HUES6 (cell line): ENCODE data around the gene CHAT.

Experiments used
- H3K27ac ChIP-seq: 2 replicates; pipeline ENCODE4 v1.7.0; 2013; ENCODE audit warnings: low read depth, mild to moderate bottlenecking, low read length, inconsistent platforms
- H3K27me3 ChIP-seq: 2 replicates; pipeline ENCODE4 v1.6.1; 2013; ENCODE audit warnings: low read length; ENCODE audit not compliant: control insufficient read depth, insufficient read depth
- H3K36me3 ChIP-seq: 2 replicates; pipeline ENCODE4 v1.6.1; 2013; ENCODE audit warnings: low read length; ENCODE audit not compliant: control insufficient read depth, insufficient read depth
- H3K4me1 ChIP-seq: 2 replicates; pipeline ENCODE4 v1.6.1; 2013; ENCODE audit warnings: low read length; ENCODE audit not compliant: control insufficient read depth, insufficient read depth
- H3K4me3 ChIP-seq: 2 replicates; pipeline ENCODE4 v1.5.1; 2013; ENCODE audit warnings: low read depth, low read length
- H3K9ac ChIP-seq: one replicate; pipeline ENCODE4 v1.6.1; 2013; ENCODE audit warnings: mild to moderate bottlenecking, low read length
- H3K9me3 ChIP-seq: 2 replicates; pipeline ENCODE4 v1.6.1; 2013; ENCODE audit warnings: low read depth, low read length; ENCODE audit not compliant: control insufficient read depth, insufficient read depth

CHAT gene

DNA sequence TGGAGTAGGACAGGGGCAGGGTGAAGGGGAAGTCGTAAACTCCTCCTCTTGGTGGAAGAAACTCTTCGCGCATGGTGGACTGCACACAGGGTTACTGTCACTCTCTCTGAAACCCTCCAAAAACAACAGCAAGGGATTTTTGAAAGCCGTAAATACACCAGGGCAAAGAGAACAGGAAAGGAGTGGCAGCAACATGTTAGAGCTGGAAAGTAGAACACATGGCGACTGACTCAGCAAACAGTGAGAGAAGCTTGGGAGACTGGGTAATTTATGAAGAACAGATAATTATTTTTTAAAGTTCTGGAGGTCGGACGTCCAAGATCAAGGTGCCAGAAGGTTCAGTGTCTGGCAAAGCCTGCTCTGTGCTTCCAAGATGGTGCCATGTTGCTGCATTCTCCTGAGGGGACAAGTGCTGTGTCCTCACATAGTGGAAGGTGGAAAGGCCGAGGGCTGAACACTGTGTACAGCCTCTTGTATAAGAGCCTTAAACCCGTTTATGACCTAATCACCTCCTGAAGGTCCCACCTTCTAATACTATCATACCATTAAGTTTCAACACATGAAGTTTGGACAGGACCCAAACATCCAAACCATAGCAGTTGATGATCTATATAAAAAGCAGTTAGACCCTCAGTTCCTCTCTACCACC is 43.1 kb downstream of the CHAT start:
- Histone ChIP-seq H3K36me3 (no peaks in the 10 kb centered on the region), H3K9me3 (peaks cover 8% of the 10 kb centered on the region), H3K27ac (no peak overlapping the region), H3K9ac (no peak overlapping the region), H3K4me1 (peaks cover 10% of the 10 kb centered on the region; the same call in 1 of the 2 replicates), H3K27me3 (peaks cover 16% of the 10 kb centered on the region), H3K4me3 (no peak overlapping the region)

DNA sequence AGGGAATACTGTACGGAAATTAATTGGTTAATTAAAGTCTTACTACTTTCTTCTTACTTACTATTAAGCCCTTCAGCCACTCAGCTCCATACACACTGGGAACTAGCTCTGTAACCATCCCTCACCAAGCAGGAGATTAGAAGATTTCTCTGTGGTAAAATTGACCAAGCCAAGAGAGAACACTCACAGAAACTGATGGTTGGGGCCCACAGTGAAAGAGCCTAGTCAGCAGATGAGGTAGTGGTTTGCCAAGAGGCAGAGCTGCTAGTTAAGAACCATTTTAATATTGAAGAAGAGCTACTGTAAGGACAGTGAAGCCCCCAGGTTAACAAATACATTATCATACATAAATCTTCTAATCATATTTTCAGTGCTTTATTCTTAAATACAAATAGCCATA is 43.8 kb downstream of the CHAT start:
- peaks cover 22% of the 10 kb centered on the region for H3K27me3 ChIP-seq
- no peak overlapping the region for H3K9ac ChIP-seq
- H3K27ac ChIP-seq: no peak overlapping the region
- no peaks in the 10 kb centered on the region for H3K36me3 ChIP-seq
- H3K4me3 ChIP-seq: no peak overlapping the region
- H3K4me1 ChIP-seq: peaks cover 10% of the 10 kb centered on the region; the same call in 1 of the 2 replicates
- H3K9me3 ChIP-seq: peaks cover 8% of the 10 kb centered on the region

DNA sequence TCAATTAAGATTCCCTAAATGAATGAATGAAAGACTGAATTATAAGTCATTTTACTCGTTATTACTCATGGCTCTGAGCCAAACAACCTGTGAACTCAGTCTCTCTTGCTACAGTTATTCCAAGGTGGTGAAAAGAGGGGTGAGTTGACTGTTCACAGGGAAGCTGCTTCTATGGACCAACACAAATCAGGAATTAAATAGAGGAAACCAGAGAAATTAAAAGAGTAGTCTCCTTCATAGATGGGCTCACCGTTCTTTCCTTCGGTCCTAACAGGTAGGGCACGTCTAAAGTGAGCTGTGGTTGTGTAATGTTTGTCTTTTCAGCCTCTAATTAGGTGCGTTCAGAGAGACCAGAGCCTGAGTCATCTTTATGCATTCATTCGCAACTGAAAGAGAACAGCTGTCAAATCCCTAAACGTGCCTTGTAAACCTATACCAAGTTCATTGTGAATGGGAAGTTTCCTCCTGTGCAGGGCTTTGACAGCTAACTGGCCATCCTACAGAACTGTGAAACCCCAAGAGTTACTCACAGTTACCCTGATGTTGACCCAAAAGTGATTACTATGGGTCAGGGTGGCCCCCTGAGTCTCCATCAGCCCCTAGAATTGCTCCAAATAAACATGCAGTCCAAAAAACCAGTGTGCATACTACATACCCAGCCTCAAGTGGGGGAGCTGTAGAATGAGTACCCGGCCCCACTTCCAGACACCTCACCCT is 47.5 kb downstream of the CHAT start:
- peaks cover 45% of the 10 kb centered on the region for H3K27me3 ChIP-seq
- H3K4me3 ChIP-seq: no peak overlapping the region
- no peak overlapping the region for H3K27ac ChIP-seq
- H3K36me3 ChIP-seq: no peaks in the 10 kb centered on the region
- H3K9ac ChIP-seq: no peak overlapping the region
- peaks cover 10% of the 10 kb centered on the region; the same call in 1 of the 2 replicates for H3K4me1 ChIP-seq
- H3K9me3 ChIP-seq: peaks cover 8% of the 10 kb centered on the region

DNA sequence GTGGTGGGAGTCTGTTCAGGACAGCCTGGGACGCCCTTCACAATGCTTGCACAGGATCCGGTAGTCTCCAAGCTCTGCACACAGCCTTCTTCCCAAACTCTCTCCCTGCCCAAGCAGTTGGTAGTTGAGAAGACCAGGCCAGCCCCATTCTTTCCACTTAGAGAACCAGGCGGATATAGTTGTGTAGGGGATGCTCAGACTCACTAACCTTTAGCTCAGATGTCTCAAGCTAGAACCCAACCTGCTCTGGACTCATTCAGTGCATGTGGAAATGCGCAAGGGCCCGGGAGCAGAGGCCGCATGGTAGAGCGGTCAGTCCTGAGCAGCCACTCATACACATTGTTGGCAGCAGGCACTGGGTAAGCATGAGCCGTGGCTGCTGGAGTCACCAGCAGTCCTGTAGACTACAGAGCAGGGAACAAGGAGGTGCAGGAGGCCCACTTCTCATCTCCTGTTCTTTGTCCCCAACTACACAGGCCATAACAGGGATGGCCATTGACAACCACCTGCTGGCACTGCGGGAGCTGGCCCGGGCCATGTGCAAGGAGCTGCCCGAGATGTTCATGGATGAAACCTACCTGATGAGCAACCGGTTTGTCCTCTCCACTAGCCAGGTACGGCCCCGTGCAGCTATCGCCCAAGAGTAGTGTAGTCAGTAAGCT is 48.5 kb downstream of the CHAT start:
- no peak overlapping the region for H3K9ac ChIP-seq
- peaks cover 10% of the 10 kb centered on the region; the same call in 1 of the 2 replicates for H3K4me1 ChIP-seq
- H3K9me3 ChIP-seq: peaks cover 8% of the 10 kb centered on the region
- H3K4me3 ChIP-seq: no peak overlapping the region
- no peaks in the 10 kb centered on the region for H3K36me3 ChIP-seq
- H3K27ac ChIP-seq: no peak overlapping the region
- H3K27me3 ChIP-seq: peaks cover 55% of the 10 kb centered on the region

DNA sequence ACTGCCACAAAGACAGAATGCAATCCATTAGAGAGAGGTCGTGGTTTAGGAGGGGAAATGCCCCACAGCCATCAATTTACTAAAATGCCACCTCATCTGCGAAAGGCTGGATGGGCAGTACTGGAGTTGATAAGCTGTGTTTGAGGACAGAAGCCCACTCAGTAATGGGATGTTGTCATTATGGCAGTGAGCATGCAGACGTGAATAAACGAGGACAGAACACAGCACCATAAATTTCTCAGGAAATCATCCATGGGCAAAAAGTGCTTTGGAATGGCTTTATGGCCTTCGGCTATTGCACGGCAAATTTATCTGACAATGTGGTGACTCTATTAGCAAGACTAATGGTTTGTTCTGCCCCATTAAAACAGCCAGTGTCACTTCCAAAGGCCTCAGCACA is 49.8 kb downstream of the CHAT start:
- H3K9me3 ChIP-seq: peaks cover 8% of the 10 kb centered on the region
- H3K36me3 ChIP-seq: no peaks in the 10 kb centered on the region
- H3K27me3 ChIP-seq: peaks cover 62% of the 10 kb centered on the region
- no peak overlapping the region for H3K27ac ChIP-seq
- no peak overlapping the region for H3K9ac ChIP-seq
- H3K4me3 ChIP-seq: no peak overlapping the region
- peaks cover 10% of the 10 kb centered on the region; the same call in 1 of the 2 replicates for H3K4me1 ChIP-seq

DNA sequence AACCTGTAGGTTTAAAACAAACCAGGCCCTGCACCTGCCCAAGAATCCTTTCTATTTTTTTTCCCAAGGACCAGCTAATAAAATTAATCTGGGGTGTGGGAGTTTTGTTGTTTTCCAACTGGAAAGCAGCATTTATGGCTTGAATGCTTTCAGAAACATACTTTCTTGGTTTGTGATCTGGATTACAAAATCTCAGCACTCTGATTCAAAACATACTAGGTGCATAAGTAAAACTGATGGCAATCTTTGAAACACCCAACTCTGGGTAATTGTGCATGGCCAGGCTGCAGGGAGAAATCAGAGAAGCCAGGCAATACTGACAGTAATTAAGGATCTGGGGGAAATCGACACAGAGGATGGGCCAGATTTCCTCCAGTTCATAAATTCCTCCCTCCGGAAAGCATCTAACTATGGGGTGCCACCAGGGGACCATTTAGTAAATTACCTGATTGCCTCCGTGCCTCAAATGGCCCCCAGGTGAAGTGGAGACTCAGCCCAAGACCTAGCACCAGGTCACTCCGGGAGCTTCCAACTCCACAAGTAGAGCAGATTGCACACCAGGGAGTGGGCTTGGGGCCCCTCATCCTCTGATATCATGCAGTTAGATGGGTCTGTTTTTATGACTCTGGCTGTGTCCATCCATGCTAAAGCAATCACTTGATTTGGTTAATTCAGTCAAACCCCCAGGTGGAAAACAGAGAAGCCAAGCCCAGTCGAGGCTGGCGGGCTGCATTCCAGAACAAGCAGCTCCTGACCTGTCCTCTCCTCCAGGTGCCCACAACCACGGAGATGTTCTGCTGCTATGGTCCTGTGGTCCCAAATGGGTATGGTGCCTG is 50.4 kb downstream of the CHAT start:
- no peaks in the 10 kb centered on the region for H3K36me3 ChIP-seq
- peaks cover 69% of the 10 kb centered on the region for H3K27me3 ChIP-seq
- H3K9me3 ChIP-seq: peaks cover 2% of the 10 kb centered on the region
- H3K4me3 ChIP-seq: no peak overlapping the region
- no peak overlapping the region for H3K27ac ChIP-seq
- H3K9ac ChIP-seq: no peak overlapping the region
- H3K4me1 ChIP-seq: peaks cover 10% of the 10 kb centered on the region; the same call in 1 of the 2 replicates

DNA sequence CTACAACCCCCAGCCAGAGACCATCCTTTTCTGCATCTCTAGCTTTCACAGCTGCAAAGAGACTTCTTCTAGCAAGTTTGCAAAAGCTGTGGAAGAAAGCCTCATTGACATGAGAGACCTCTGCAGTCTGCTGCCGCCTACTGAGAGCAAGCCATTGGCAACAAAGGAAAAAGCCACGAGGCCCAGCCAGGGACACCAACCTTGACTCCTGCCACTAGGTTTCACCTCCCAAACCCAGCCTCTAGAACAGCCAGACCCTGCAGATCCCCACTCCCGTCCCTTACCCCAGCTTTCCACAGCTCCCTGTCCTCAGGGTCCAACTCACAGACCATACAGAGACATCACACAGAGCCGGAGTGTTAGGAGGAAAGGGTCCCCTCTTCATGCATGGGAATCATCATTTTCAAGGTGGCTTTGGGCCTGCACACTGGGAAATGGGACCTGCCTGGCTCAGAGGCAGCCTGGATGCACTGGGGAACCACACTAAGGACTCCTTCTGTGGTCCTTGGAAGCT is 51.1 kb downstream of the CHAT start:
- no peaks in the 10 kb centered on the region for H3K36me3 ChIP-seq
- H3K9ac ChIP-seq: no peak overlapping the region
- peaks cover 10% of the 10 kb centered on the region; the same call in 1 of the 2 replicates for H3K4me1 ChIP-seq
- H3K9me3 ChIP-seq: no peaks in the 10 kb centered on the region
- H3K27ac ChIP-seq: no peak overlapping the region
- peaks cover 73% of the 10 kb centered on the region for H3K27me3 ChIP-seq
- H3K4me3 ChIP-seq: no peak overlapping the region

DNA sequence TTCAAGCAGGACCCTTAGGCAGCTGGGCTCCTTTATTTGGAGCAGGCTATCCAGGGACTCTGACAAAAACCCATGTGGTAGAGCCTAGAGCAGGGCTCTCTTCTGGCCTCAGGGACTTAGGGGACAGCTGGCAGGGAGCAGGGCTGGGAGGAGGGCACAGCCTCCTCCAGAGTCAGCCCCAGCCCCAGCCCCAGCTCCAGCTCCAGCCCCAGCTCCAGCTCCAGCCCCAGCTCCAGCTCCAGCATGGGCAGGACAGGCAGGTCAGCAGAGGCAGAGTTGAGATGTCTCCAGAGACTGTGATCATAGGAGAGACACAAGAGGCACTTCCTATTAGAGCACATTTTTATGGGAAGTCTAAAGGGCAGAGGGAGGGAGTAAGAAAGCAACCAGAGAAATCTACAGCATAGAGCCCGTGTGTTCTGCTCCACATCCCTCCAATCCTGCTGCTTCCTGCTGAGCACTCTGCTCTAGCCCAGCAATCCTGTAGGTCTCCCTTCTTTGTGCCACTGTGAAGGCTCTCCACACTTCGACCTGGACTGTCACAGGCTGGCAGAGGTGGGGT is 52.3 kb downstream of the CHAT start:
- H3K4me1 ChIP-seq: peaks cover 7% of the 10 kb centered on the region; the same call in 1 of the 2 replicates

DNA sequence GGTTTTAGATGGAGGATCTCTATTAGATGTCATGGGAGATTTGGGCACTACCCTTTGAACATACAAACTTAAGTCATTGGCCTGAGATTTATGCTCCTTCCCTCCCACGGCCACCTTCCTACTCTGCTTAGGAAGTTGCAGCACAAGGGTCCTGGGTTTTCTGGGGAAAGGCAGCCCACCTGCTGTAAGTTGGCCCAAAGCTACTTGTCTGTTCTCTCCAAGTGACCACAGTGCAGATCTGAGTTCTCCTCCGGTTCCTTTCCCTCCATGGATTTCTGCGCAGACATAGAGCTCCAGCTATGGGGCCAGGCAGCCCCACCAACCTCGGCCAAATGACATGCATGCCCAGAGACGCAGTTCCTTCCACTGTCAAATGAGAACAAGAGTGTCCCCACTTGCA is 52.8 kb downstream of the CHAT start:
- no peaks in the 10 kb centered on the region for H3K9me3 ChIP-seq
- no peak overlapping the region for H3K4me3 ChIP-seq
- H3K27me3 ChIP-seq: peaks cover 63% of the 10 kb centered on the region
- 0 out of 2 replicates have a peak, but pooled peaks cover 2% of the 10 kb centered on the region for H3K4me1 ChIP-seq
- no peaks in the 10 kb centered on the region for H3K36me3 ChIP-seq
- H3K9ac ChIP-seq: no peak overlapping the region
- no peak overlapping the region for H3K27ac ChIP-seq

More for the DNA sequence above, 52.3 kb downstream of the CHAT start:
- Histone ChIP-seq H3K9me3 (no peaks in the 10 kb centered on the region), H3K36me3 (no peaks in the 10 kb centered on the region), H3K9ac (no peak overlapping the region), H3K27ac (no peak overlapping the region), H3K4me3 (no peak overlapping the region), H3K27me3 (peaks cover 66% of the 10 kb centered on the region)

DNA sequence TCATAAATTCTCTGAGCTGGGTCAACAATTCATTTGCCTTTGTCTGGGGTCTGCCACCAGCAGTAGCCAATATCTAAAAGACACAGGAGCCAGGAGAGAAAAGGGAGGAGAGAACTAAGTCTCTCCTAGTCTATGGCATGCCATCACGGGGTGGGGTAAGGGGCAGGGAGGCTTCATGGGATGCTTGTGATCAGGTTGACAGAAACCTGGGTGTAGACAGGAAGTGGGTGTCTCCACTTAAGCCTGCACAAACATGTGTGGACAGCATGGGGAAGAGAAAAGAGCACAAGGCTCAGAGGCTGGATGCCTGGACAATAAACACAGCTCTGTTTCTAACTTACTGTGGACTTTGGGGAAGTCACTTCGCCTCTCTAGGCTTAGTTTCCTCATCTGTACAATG is 54.2 kb downstream of the CHAT start:
- H3K4me1 ChIP-seq: no peaks in the 10 kb centered on the region
- no peak overlapping the region for H3K27ac ChIP-seq
- no peak overlapping the region for H3K4me3 ChIP-seq
- peaks cover 52% of the 10 kb centered on the region for H3K27me3 ChIP-seq
- no peaks in the 10 kb centered on the region for H3K9me3 ChIP-seq
- no peak overlapping the region for H3K9ac ChIP-seq
- no peaks in the 10 kb centered on the region for H3K36me3 ChIP-seq
